H1 (cell line): ENCODE data around the gene CLCN3. TPM values are rescaled to one million over a fixed set of nuclear protein-coding genes. Genes with fewer than 3 reads are reported as not detected.

Experiments
- CTCF ChIP-seq, 3 experiments: IDR thresholded peaks; 1 replicate in 2 of 3; 2 replicates in 1 of 3; pipeline versions ENCODE4 v1.5.1 to v1.6.1; 2011; ENCODE audit warnings: low read length in 3 of 3, mild to moderate bottlenecking in 3 of 3, inconsistent platforms in 2 of 3, low read depth in 1 of 3, moderate library complexity in 1 of 3; ENCODE audit not compliant: insufficient read depth in 1 of 3; ENCODE audit errors: control extremely low read depth in 1 of 3
- POLR2A ChIP-seq, 2 experiments: IDR thresholded peaks; 1 replicate in 1 of 2; 2 replicates in 1 of 2; pipeline ENCODE4 v1.6.1; 2011; ENCODE audit warnings: low read depth in 2 of 2, low read length in 2 of 2, mild to moderate bottlenecking in 2 of 2; ENCODE audit errors: control extremely low read depth in 1 of 2
- SP2 ChIP-seq: IDR thresholded peaks from 2 replicates; pipeline ENCODE4 v1.6.1; 2012; ENCODE audit warnings: mild to moderate bottlenecking, low read length, inconsistent platforms
- polyA plus RNA-seq, 7 experiments: library from polyadenylated mRNA; depleted of rRNA in 3 of 7; stranded (reverse) in 5 of 7; unstranded in 2 of 7; fragments of >200 nt in 5 of 7; fragments of 200-250 nt in 2 of 7; gene quantifications; 1 replicate in 5 of 7; 2 replicates in 1 of 7; 4 replicates in 1 of 7; pipeline versions ENCODE4 v1.2.1 to v1.2.3, GENCODE V29; 2011 to 2013; ENCODE audit warnings: missing spikeins in 2 of 7, mixed read lengths in 2 of 7
- total RNA-seq: library from RNA; stranded (reverse); fragmentation: NEBNext Ultra II Directional; extraction: Animal tissue kit (Norgen Biotek cat#: 25700); gene quantifications from 2 replicates; pipeline ENCODE4 v1.2.1, GENCODE V29; 2021

CLCN3 gene
- total and polyA plus RNA-seq, 2 of the 8 experiments (the other 6 are each of a cell fraction or from before 2014, with no cell fraction given) = 8.8 to 32.8 TPM

- TF ChIP-seq CTCF (IDR thresholded peaks at IDR 0.05; ENCODE audit: control extremely low read depth in 1 of 3, insufficient read depth in 1 of 3, low read depth in 1 of 3, low read length in 3 of 3) (no peak), POLR2A (IDR thresholded peaks at IDR 0.05; ENCODE audit: control extremely low read depth in 1 of 2, low read depth in 2 of 2, low read length in 2 of 2) (no peak), SP2 (no peak)
- TF ChIP-seq, all 59 proteins: peak for 0
Observed at GRCh38 chr4:169744601-169745000, 124.2 kb downstream of the CLCN3 start (continued).
